Activated T-helper 2 cell treated with anti-CD3 and anti-CD28 coated beads, Interferon-gamma antibody, Interleukin-2, Interleukin-4, amounts not matched to agents 10 μg/mL and 5 μg/mL and 100 μg/mL, durations not matched to agents 14 hours and 24 hours and 36 hours (primary cell): Measurements from ENCODE around the gene ARRB1. TPM values are rescaled to one million over a fixed set of nuclear protein-coding genes. Genes with fewer than 3 reads are reported as not detected.

ENCODE experiments used
- DNase-seq: peaks from one replicate; pipeline ENCODE4 v3.0.0; 2021; ENCODE audit warnings: low spot score
- H3K27ac Mint-ChIP-seq: one replicate; pipeline ENCODE4 v1.8.0; 2021; ENCODE audit warnings: mixed read lengths
- H3K27me3 Mint-ChIP-seq: one replicate; pipeline ENCODE4 v1.8.0; 2021; ENCODE audit warnings: low read depth, mixed read lengths
- H3K36me3 Mint-ChIP-seq: one replicate; pipeline ENCODE4 v1.8.0; 2021; ENCODE audit warnings: low read depth, mixed read lengths
- H3K4me1 Mint-ChIP-seq: one replicate; pipeline ENCODE4 v1.8.0; 2021; ENCODE audit warnings: low read depth, mixed read lengths
- H3K4me3 Mint-ChIP-seq: one replicate; pipeline ENCODE4 v1.8.0; 2021; ENCODE audit warnings: low read depth, mild to moderate bottlenecking, moderate library complexity, mixed read lengths
- H3K9me3 Mint-ChIP-seq: one replicate; pipeline ENCODE4 v1.8.0; 2021; ENCODE audit warnings: mixed read lengths
- intact Hi-C: fragments of 100-400 bp; cut with micrococcal nuclease; formaldehyde crosslinking; loops from one replicate; pipeline ENCODE4 v1.15.1; 2023
- total RNA-seq: library from RNA; stranded (reverse); gene quantifications from 2 replicates; pipeline ENCODE4 v1.2.3, GENCODE V29; 2022

The ARRB1 gene
- total RNA-seq, 1 donor from 2014 or later: 19.3 TPM

DNA sequence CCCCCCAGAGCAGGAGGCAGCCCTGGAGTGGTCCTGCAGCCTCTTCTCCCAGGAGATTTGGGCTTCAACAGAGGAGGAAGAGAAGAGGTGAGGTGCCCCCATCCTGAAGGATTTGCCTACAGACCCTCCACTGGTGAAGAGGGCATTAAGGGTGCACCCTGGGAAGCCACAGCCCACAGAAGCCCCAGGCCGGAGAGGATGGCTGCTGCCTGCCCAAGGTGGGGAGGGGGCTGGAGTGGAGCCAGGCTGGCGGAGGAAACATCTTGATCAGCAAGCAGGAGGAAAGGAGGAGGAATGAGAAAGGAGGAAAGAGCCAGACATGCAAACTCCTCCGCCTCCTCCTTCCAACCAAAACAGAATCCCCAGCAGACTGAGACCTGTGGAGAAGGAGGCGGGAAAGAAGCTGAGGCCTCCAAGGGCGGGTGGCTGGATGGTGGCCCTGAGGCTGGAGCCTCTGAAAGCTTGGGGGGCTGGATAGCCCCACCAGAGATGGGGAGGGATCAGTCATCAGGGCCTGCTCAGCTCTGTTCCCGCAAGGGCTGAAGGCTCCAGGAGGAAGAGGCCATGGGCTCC, 31.3 kb downstream of the ARRB1 start:
- Mint-ChIP-seq H3K27ac (no peak overlapping the region), H3K27me3 (no peaks in the 10 kb centered on the region), H3K4me3 (no peak overlapping the region), H3K36me3 (no peaks in the 10 kb centered on the region), H3K4me1 (peaks cover 9% of the 10 kb centered on the region), H3K9me3 (no peaks in the 10 kb centered on the region)
- intact Hi-C loops: no loop called here
- no peak for DNase-seq

DNA sequence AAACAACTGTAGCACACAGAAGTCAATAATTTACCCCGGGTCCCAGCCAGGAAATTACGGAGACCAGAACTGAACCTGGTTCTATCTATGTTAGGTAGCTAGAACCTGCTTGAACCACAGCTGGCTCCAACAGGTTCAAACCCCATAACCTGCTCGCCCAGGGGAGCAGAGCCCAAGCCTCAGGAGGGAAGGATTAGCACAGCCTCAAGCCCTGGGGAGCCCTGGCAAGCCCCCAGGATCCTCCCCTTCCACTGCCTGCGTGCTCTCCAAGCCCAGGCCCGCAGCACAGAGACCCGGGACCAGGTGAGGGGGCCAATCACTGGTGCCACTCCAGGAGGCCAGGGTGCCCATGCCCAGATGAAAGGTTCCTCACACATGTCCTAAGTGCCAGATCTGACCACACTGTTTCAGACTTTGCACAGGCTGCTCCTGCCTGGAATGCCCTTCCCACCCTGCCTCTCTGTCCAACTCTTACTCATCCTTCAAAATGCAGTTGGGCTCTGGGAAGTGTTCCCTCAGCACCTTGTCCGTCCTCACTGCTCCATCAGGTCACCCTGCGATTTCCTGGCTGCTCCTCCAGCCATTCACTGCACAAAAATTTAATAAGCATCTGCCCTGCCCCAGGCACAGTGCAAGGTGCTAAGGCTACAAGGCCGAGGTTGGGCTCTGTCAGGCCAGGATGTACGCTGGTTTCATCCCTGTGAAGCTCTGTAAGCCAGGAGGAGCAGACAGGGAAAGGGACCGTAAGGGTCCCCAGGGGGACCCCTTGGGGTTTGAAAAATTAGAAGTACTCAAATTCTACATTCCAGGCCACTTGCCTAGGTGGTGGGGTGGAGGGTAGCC, 32.2 kb downstream of the ARRB1 start:
- no peaks in the 10 kb centered on the region for H3K36me3 Mint-ChIP-seq
- no peaks in the 10 kb centered on the region for H3K27me3 Mint-ChIP-seq
- H3K4me1 Mint-ChIP-seq: peaks cover 9% of the 10 kb centered on the region
- no peak overlapping the region for H3K4me3 Mint-ChIP-seq
- no peak overlapping the region for H3K27ac Mint-ChIP-seq
- DNase-seq: no peak
- H3K9me3 Mint-ChIP-seq: no peaks in the 10 kb centered on the region
- intact Hi-C loops: no loop called here

DNA sequence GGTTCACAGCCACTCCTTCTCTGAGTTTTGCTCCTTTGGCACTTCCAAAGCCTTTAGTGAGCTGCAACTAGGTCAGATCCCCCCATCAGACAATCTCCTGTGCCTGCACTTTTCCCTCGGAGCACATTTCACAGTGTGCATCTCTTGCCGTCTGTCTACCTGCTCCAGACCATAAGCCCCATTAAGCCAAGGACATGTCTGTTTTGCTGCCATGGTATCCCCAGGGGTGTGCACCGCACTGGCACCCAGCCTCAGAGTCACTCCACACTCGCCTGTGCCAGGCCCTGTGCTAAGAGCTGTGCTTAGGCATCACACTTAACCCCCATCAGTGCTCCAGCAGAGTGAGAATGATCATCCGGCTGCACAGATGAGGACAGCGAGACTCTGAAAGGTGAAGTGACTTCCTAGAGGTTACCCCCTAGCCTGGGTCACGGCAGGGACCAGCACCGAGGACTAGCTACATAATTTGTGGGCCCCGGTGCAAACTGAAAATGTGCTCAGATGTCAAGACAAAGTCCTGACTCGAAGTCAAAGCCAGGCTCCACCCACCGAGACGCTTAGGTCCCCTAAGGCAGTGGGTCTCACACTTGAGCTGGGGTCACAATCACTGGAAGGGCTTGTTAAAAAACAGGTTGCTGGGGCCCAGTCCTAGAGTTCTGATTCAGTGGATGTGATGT, 33.9 kb downstream of the ARRB1 start:
- Mint-ChIP-seq H3K4me1 (peaks cover 3% of the 10 kb centered on the region), H3K27me3 (no peaks in the 10 kb centered on the region), H3K9me3 (no peaks in the 10 kb centered on the region), H3K4me3 (no peak overlapping the region), H3K36me3 (no peaks in the 10 kb centered on the region), H3K27ac (no peak overlapping the region)
- no peak for DNase-seq
- intact Hi-C loops: no loop called here

DNA sequence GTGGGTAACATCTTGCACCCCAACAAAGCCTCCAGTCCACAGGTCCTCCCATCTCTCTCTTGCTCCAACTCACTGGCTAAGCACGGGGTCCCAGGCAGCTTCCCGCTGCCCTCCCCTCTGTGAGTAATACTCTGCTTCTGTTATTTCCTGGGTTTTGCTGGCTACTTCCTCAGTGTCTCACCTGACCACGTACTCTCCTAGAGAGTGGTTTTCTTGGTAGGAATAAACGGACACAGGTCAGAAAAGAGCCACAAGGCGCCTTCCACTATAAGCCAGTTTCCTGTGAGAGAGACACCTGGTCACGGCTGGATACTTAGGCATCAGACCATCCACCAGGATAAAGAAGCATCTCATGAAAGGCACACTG, 36.0 kb downstream of the ARRB1 start:
- no peak overlapping the region for H3K27ac Mint-ChIP-seq
- intact Hi-C loops: no loop called here
- H3K36me3 Mint-ChIP-seq: no peaks in the 10 kb centered on the region
- no peak overlapping the region for H3K4me3 Mint-ChIP-seq
- H3K27me3 Mint-ChIP-seq: no peaks in the 10 kb centered on the region
- no peaks in the 10 kb centered on the region for H3K9me3 Mint-ChIP-seq
- H3K4me1 Mint-ChIP-seq: no peaks in the 10 kb centered on the region
- DNase-seq: no peak

DNA sequence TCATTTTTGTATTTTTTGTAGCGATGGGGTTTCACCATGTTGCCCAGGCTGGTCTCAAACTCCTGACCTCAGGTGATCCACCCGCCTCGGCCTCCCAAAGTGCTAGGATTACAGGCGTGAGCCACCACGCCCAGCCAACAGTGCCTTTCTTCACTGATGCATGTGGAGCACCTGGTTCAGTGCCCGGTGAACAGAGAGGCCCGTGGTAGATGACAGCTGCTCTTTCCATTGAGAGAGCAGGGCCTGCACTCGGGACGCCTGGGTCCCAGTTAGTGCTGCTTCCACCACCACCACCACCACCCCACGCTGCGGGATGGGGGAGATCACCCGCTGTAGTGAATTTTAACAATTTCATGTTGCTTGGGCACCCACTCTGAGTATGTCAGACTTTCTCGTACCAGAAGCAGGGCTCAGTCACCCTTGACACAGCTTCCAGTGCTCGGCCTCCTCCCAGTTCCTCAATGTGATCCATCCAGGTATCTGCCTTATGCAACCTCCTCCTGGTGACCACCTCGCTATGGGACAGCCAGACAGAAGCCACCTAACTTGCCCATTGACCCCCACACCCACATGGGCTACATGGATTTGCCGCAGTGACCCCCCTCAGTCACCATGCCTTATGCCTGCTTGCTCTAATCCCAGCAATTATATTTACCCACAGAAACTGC, 36.6 kb downstream of the ARRB1 start:
- intact Hi-C loops: no loop called here
- no peaks in the 10 kb centered on the region for H3K27me3 Mint-ChIP-seq
- no peak overlapping the region for H3K27ac Mint-ChIP-seq
- H3K4me3 Mint-ChIP-seq: no peak overlapping the region
- H3K9me3 Mint-ChIP-seq: no peaks in the 10 kb centered on the region
- no peaks in the 10 kb centered on the region for H3K36me3 Mint-ChIP-seq
- DNase-seq: no peak
- H3K4me1 Mint-ChIP-seq: no peaks in the 10 kb centered on the region

DNA sequence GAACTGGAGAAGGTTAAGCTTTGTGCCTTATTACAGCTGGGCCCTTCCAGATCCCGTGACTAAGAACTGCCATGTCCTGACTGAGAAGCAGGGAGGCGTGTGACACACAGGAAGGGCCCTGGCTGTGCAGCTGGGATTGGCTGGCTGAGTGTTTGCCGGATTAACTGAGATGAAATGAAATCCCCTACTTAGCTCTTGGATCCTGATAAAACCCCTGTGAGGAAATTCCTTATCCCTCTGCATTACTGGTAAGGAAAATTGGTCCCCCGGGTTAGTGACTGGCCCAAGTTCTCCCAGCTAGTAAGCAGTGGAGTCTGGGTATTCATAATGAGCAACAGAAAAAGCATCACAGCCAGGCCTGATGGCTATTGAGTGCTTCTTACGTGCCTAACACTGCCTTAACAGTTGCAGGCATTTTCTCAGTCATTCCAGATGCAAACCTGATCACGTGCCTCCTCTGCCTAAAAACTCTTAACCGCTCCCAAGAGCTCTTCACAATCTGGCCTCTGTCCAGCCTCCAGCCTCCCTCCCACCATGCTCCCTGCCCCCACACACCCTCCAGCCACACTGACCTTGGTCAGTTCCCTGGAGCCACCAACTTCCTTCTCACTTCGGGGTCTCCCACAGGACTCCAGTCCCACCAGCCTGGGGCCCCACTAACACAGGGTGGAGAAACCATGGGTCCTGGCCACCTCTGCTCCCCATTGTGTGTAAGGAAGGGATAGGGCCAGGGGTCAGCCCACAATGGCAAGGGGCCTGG, 37.8 kb downstream of the ARRB1 start:
- Mint-ChIP-seq H3K27me3 (no peaks in the 10 kb centered on the region), H3K4me1 (no peaks in the 10 kb centered on the region), H3K36me3 (no peaks in the 10 kb centered on the region), H3K9me3 (no peaks in the 10 kb centered on the region), H3K27ac (no peak overlapping the region), H3K4me3 (no peak overlapping the region)
- intact Hi-C loops: no loop called here
- DNase-seq: no peak

DNA sequence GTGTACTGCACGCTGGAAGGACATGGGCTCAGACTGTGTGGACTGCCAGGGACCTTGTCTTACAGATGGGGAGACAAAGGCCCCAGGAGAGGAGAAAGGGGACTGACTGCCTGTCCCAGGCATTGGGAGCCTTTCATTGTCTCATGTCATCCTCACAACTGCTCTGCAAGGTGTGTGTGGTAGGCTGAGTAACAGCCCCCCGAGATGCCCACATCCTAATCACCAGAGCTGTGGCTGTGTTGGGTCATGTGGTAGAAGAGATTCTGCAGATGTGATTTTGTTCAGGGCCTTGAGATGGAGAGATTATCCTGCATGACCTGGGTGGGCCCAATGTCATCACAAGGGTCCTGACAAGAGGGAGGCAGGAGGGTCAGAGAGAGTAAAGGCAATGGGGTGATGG, 39.1 kb downstream of the ARRB1 start:
- intact Hi-C loops: no loop called here
- no peaks in the 10 kb centered on the region for H3K4me1 Mint-ChIP-seq

DNA sequence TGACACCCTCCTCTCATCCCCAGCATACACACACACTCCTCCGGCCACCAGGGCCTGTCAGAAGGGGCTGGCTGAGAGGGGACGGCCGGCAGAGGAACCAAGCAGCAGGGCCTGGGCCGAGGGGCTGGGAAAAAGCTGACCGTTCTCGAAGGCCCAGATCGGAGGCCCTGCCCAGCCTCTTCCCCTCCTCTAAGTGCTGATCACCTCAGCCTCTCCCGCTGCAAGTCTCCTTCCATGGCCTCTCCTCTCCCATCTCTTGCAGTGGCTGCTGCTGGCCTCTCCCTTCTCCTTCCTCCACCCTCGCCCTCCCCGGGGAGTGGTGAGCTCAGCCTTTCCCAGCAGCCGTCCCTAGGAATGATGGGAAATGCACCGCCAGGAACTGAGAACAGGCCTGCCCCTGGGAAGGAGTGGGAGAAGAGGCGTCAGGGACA, 39.6 kb downstream of the ARRB1 start:
- DNase-seq: no peak
- Mint-ChIP-seq H3K4me3 (no peak overlapping the region), H3K36me3 (no peaks in the 10 kb centered on the region), H3K27me3 (no peaks in the 10 kb centered on the region), H3K27ac (no peak overlapping the region), H3K9me3 (no peaks in the 10 kb centered on the region), H3K4me1 (no peaks in the 10 kb centered on the region)
- intact Hi-C loops: no loop called here

More for the DNA sequence above, 39.1 kb downstream of the ARRB1 start:
- Mint-ChIP-seq H3K27ac (no peak overlapping the region), H3K36me3 (no peaks in the 10 kb centered on the region), H3K9me3 (no peaks in the 10 kb centered on the region), H3K4me3 (no peak overlapping the region), H3K27me3 (no peaks in the 10 kb centered on the region)
- no peak for DNase-seq

DNA sequence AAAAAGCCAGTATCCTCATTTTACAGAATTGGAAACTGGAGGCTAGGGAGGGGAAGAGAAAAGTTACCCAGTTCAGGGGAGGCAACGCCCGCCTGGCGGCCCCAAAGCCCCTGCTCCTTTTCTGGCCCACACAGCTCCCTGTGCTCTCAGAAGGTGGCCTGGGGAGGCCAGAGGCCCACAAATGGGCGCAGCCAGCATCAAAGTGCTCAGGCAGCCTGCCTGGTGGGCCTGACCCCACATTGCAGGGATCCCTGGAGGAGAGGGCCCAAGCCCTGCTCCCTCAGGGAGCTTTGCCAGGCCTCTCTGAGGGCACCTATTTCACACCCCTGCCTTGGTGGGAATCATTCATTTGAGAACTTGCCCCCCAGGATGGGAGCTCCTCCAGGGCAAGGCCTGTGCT, 42.5 kb downstream of the ARRB1 start:
- H3K36me3 Mint-ChIP-seq: no peaks in the 10 kb centered on the region
- H3K27ac Mint-ChIP-seq: no peak overlapping the region
- no peak for DNase-seq
- no peaks in the 10 kb centered on the region for H3K4me1 Mint-ChIP-seq
- no peak overlapping the region for H3K4me3 Mint-ChIP-seq
- intact Hi-C loops: no loop called here
- no peaks in the 10 kb centered on the region for H3K9me3 Mint-ChIP-seq
- H3K27me3 Mint-ChIP-seq: no peaks in the 10 kb centered on the region

DNA sequence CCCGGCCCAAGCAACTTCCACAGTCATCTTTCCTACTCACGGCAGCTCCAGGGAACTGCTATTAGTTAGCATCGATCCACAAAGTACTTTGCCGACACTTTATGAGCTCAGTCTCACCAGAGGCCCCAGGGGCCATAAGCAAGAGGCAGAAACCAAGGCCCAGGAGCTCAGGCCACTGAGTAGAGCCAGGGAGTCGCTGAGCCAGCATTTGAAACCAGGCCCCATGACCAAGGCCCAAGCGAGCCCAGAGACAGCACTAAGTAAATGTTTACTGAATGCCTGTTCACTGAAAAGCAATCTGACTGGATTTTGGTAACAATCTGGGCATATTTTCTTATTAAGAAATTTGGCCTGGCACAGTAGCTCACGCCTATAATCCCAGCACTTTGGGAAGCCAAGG, 43.3 kb downstream of the ARRB1 start:
- intact Hi-C loops: no loop called here
- Mint-ChIP-seq H3K27ac (no peak overlapping the region), H3K36me3 (no peaks in the 10 kb centered on the region), H3K4me3 (no peak overlapping the region), H3K27me3 (no peaks in the 10 kb centered on the region), H3K4me1 (no peaks in the 10 kb centered on the region), H3K9me3 (no peaks in the 10 kb centered on the region)
- DNase-seq: no peak

DNA sequence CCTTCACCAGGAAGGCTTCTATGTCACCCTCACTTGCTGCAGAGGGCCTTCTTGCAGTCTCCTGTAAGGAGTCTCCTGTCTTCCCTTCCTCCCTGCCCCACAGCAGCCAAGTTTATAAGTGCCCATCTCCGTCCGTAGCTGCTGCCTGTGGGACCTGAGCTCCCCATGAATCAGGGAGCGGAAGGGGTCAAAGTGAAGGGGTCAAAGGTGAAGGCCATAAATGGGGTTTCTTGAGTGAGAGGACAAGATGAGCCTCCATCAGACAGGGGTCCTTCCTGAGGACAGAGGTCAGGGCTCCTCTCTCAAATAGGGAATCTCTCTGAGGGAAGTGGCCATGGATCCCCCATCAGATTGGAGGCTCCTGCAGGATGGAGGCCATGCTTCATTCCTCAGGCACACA, 44.4 kb downstream of the ARRB1 start:
- no peak for DNase-seq
- no peak overlapping the region for H3K4me3 Mint-ChIP-seq
- H3K4me1 Mint-ChIP-seq: no peaks in the 10 kb centered on the region
- intact Hi-C loops: no loop called here
- no peaks in the 10 kb centered on the region for H3K9me3 Mint-ChIP-seq
- H3K27ac Mint-ChIP-seq: no peak overlapping the region
- no peaks in the 10 kb centered on the region for H3K36me3 Mint-ChIP-seq
- no peaks in the 10 kb centered on the region for H3K27me3 Mint-ChIP-seq

DNA sequence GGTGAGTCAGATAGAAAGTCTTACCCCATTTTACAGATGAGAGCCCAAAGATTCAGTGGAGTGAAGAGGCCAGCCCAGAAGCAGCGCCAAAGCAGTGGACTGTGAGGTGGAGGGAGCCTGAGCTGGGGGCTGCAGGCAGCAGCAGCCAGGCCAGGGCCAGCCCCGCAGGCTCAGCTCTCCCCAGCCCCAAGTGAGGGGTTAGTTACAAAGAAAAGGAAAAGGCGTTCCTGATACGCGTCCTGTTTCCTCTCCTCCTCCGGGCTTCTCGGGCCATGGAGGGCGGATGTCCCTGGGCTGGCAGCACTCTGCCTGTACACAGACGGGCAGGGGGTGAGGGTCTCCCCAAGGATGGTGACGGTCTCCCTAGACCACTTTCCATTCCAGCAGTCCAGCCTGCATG, 44.9 kb downstream of the ARRB1 start:
- Mint-ChIP-seq H3K4me3 (no peak overlapping the region), H3K36me3 (no peaks in the 10 kb centered on the region), H3K27me3 (no peaks in the 10 kb centered on the region), H3K27ac (no peak overlapping the region), H3K9me3 (no peaks in the 10 kb centered on the region), H3K4me1 (no peaks in the 10 kb centered on the region)
- DNase-seq: no peak
- intact Hi-C loops: no loop called here
